H1 (cell line): Measurements from ENCODE around the gene PSME4.

ENCODE experiments used
- CBX5 ChIP-seq: fragments of 300-800, 300-1000 bp; sonication (generic); IDR thresholded peaks from 2 replicates; pipeline ENCODE4 v1.7.1; 2016; ENCODE audit warnings: antibody characterized with exemption, low read length, low read depth
- CEBPB ChIP-seq: IDR thresholded peaks from 2 replicates; pipeline ENCODE4 v1.6.1; 2012; ENCODE audit warnings: low read depth, low read length
- CTCF ChIP-seq, 3 experiments: IDR thresholded peaks; 1 replicate in 2 of 3; 2 replicates in 1 of 3; pipeline versions ENCODE4 v1.5.1 to v1.6.1; 2011; ENCODE audit warnings: low read length in 3 of 3, mild to moderate bottlenecking in 3 of 3, inconsistent platforms in 2 of 3, low read depth in 1 of 3, moderate library complexity in 1 of 3; ENCODE audit not compliant: insufficient read depth in 1 of 3; ENCODE audit errors: control extremely low read depth in 1 of 3
- EZH2 ChIP-seq: fragments of 200-600 bp; sonication (generic); IDR thresholded peaks from 2 replicates; pipeline ENCODE4 v1.7.1; 2012; ENCODE audit warnings: low read depth, mild to moderate bottlenecking, moderate library complexity, low read length, inconsistent platforms; ENCODE audit not compliant: severe bottlenecking
- MAFK ChIP-seq: IDR thresholded peaks from 2 replicates; pipeline ENCODE4 v1.6.1; 2012; ENCODE audit warnings: low read depth, mild to moderate bottlenecking, improper control_type of control experiment, low read length
- PHF8 ChIP-seq: fragments of 200-600 bp; sonication (generic); conservative IDR thresholded peaks from 2 replicates; pipeline ENCODE4 v1.7.1; 2012; ENCODE audit warnings: low read depth, mild to moderate bottlenecking, inconsistent platforms, low read length, moderate library complexity
- POLR2A ChIP-seq, 2 experiments: IDR thresholded peaks; 1 replicate in 1 of 2; 2 replicates in 1 of 2; pipeline ENCODE4 v1.6.1; 2011; ENCODE audit warnings: low read depth in 2 of 2, low read length in 2 of 2, mild to moderate bottlenecking in 2 of 2; ENCODE audit errors: control extremely low read depth in 1 of 2
- POLR2AphosphoS5 ChIP-seq: IDR thresholded peaks from 2 replicates; pipeline ENCODE4 v1.6.1; 2011; ENCODE audit warnings: low read depth, low read length
- SIN3A ChIP-seq, 2 experiments: IDR thresholded peaks in 1 of 2; conservative IDR thresholded peaks in 1 of 2; 2 replicates each; pipeline ENCODE4 v1.6.1; 2011 to 2012; ENCODE audit warnings: low read length in 2 of 2, improper control_type of control experiment in 1 of 2, low read depth in 1 of 2, mild to moderate bottlenecking in 1 of 2
- YY1 ChIP-seq: IDR thresholded peaks from 2 replicates; pipeline ENCODE4 v1.6.1; 2011; ENCODE audit warnings: low read depth, mild to moderate bottlenecking, low read length
- TF ChIP-seq, protein P1 (sequence below): IDR thresholded peaks from 2 replicates; pipeline ENCODE4 v1.6.1; 2011; ENCODE audit warnings: low read depth, mild to moderate bottlenecking, low read length; ENCODE audit not compliant: insufficient read depth

- no peak for TF ChIP-seq POLR2A (IDR thresholded peaks at IDR 0.05; ENCODE audit: control extremely low read depth in 1 of 2, low read depth in 2 of 2, low read length in 2 of 2)
- no peak for TF ChIP-seq CTCF (IDR thresholded peaks at IDR 0.05; ENCODE audit: control extremely low read depth in 1 of 3, insufficient read depth in 1 of 3, low read depth in 1 of 3, low read length in 3 of 3)
- no peak for TF ChIP-seq CEBPB
- no peak for TF ChIP-seq EZH2
- no peak for TF ChIP-seq POLR2AphosphoS5
- TF ChIP-seq PHF8: no peak
- TF ChIP-seq, protein P1, sequence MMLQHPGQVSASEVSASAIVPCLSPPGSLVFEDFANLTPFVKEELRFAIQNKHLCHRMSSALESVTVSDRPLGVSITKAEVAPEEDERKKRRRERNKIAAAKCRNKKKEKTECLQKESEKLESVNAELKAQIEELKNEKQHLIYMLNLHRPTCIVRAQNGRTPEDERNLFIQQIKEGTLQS: no peak
- TF ChIP-seq MAFK: no peak
- TF ChIP-seq CBX5: no peak
- TF ChIP-seq YY1: no peak
- TF ChIP-seq SIN3A (conservative IDR thresholded peaks at IDR 0.05 in 1 of 2, IDR thresholded peaks at IDR 0.05 in 1 of 2; ENCODE audit: low read depth in 1 of 2, low read length in 2 of 2): no peak
These were observed 151.2 kb downstream of the PSME4 start for GRCh38 chr2:53819634-53820033.
